Activated CD8-positive, alpha-beta T cell treated with anti-CD3 and anti-CD28 coated beads for 36 hours (primary cell): ENCODE measurements around the gene RBBP4. TPM values are rescaled to one million over a fixed set of nuclear protein-coding genes. Genes with fewer than 3 reads are reported as not detected.

Experiments used
- ATAC-seq: fragments of 200-7000 bp; cut with Tn5 transposase; one replicate; pipeline ENCODE4 v1.10.0; 2021; ENCODE audit warnings: mild to moderate bottlenecking, moderate library complexity
- CTCF ChIA-PET: fragments of 350-600 bp; sonication (Branson Sonifier 250); formaldehyde crosslinking; loops from one replicate; lab custom pipeline; 2021; ENCODE audit warnings: antibody characterized with exemption; lab: Charles Lee
- POLR2A ChIA-PET: fragments of 350-600 bp; sonication (Branson Sonifier 250); formaldehyde crosslinking; loops from one replicate; lab custom pipeline; 2021; ENCODE audit warnings: antibody characterized with exemption; lab: Charles Lee
- DNase-seq: peaks from one replicate; pipeline ENCODE4 v3.0.0-alpha.2; 2020
- H3K27ac Mint-ChIP-seq: one replicate; pipeline ENCODE4 v1.8.0; 2021; ENCODE audit warnings: mild to moderate bottlenecking, mixed read lengths
- H3K27me3 Mint-ChIP-seq: one replicate; pipeline ENCODE4 v1.8.0; 2021; ENCODE audit warnings: mixed read lengths
- H3K36me3 Mint-ChIP-seq: one replicate; pipeline ENCODE4 v1.8.0; 2021; ENCODE audit warnings: low read depth, mixed read lengths
- H3K4me1 Mint-ChIP-seq: one replicate; pipeline ENCODE4 v1.8.0; 2021; ENCODE audit warnings: low read depth, mixed read lengths
- H3K4me3 Mint-ChIP-seq: one replicate; pipeline ENCODE4 v1.8.0; 2021; ENCODE audit warnings: mild to moderate bottlenecking, moderate library complexity, mixed read lengths
- H3K9me3 Mint-ChIP-seq: one replicate; pipeline ENCODE4 v1.8.0; 2021; ENCODE audit warnings: mixed read lengths
- CTCF ChIP-seq: fragments of 200-600 bp; IDR thresholded peaks from one replicate; pipeline ENCODE4 v1.8.0; 2022; ENCODE audit warnings: antibody characterized with exemption, mild to moderate bottlenecking
- intact Hi-C: fragments of 100-400 bp; cut with micrococcal nuclease; formaldehyde crosslinking; loops from one replicate; pipeline ENCODE4 v1.10.0; 2022
- total RNA-seq, 2 experiments: library from RNA; stranded (reverse); gene quantifications; one replicate each; pipeline ENCODE4 v1.2.3, GENCODE V29; 2021

The RBBP4 gene
- total RNA-seq, 2 experiments from 2014 or later = 308 to 318 TPM

GRCh38 chr1:32611859-32612188, 39.2 kb upstream of the RBBP4 start:
- ChIA-PET CTCF (no interaction called here), POLR2A (interaction anchor here (0.6 kb wide), 1 partner anchor 12 kb away, joined by 3 read pairs; no protein-coding TSS in a partner anchor)
- H3K4me1 Mint-ChIP-seq = peaks cover 2% of the 10 kb centered on the region
- intact Hi-C loops = no loop called here
- H3K4me3 Mint-ChIP-seq = peak overlapping the region; percentile 69
- no peaks in the 10 kb centered on the region for H3K36me3 Mint-ChIP-seq
- no peak for DNase-seq
- H3K27me3 Mint-ChIP-seq = no peaks in the 10 kb centered on the region
- no peak overlapping the region for H3K27ac Mint-ChIP-seq
- no peaks in the 10 kb centered on the region for H3K9me3 Mint-ChIP-seq
- ATAC-seq = no peak
- no peak for TF ChIP-seq CTCF

GRCh38 chr1:32612189-32612881, 38.7 kb upstream of the RBBP4 start:
- ATAC-seq (peak; percentile 95), DNase-seq (peak; percentile 64)
- Mint-ChIP-seq H3K27me3 (no peaks in the 10 kb centered on the region), H3K27ac (no peak overlapping the region), H3K36me3 (no peaks in the 10 kb centered on the region), H3K4me3 (peak overlapping the region; percentile 69), H3K9me3 (no peaks in the 10 kb centered on the region), H3K4me1 (peaks cover 2% of the 10 kb centered on the region)
- CTCF ChIA-PET = no interaction called here
- TF ChIP-seq CTCF = peak; percentile 25
- intact Hi-C loops = no loop called here
- POLR2A ChIA-PET = interaction anchor here (0.6 kb wide), 1 partner anchor 11 kb away, joined by 3 read pairs; no protein-coding TSS in a partner anchor

DNA sequence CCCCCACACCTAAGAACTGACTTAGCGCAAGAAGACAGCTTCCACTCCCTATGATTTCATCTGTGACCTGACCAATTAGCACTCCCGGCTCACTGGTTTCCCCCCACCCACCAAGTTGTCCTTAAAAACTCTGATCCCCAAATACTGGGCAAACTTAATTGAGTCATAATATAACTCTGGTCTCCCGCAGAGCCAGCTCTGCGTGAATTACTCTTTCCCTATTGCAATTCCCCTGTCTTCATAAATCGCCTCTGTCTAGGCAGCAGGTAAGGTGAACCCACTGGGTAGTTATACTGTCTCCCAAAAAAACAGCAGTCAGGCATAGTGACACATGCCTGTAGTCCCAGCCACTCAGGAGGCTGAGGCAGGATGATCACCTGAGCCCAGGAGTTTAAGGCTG, 37.5 kb upstream of the RBBP4 start:
- no peak for DNase-seq
- CTCF ChIA-PET = no interaction called here
- Mint-ChIP-seq H3K4me3 (no peak overlapping the region), H3K9me3 (no peaks in the 10 kb centered on the region), H3K27ac (no peak overlapping the region), H3K4me1 (peaks cover 2% of the 10 kb centered on the region), H3K36me3 (no peaks in the 10 kb centered on the region), H3K27me3 (no peaks in the 10 kb centered on the region)
- intact Hi-C loops = no loop called here
- no peak for ATAC-seq
- POLR2A ChIA-PET = interaction anchor here (1.0 kb wide), 1 partner anchor 9 kb away, joined by 3 read pairs; no protein-coding TSS in a partner anchor
- TF ChIP-seq CTCF = no peak

DNA sequence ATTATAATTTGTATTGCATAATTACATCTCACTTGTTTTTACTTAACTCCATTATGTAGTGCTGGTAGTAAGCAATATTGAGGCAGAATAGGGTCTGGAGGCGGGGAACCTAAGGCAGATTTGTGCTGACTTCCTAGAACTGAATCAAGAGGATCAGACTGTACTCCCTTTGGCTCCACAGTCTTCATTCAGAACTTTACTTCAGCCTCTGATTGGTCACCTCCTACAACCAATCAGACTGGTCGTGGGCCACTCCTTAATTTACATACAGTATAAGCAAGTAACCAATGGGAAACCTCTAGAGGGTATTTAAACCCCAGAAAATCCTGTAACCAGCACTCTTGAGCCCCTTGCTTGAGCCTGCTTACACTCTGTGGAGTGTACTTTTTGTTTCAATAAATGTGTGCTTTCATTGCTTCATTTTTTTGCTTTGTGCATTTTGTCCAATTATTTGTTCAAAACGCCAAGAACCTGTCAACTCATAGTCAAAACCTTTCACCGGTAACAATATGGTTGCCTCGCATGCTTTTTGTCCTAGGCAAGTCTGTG, 32.3 kb upstream of the RBBP4 start:
- peaks cover 19% of the 10 kb centered on the region for H3K4me1 Mint-ChIP-seq
- H3K27me3 Mint-ChIP-seq = no peaks in the 10 kb centered on the region
- POLR2A ChIA-PET = interaction anchor here (1.3 kb wide), 1 partner anchor 19 kb away, joined by 3 read pairs; no protein-coding TSS in a partner anchor
- H3K4me3 Mint-ChIP-seq = no peak overlapping the region
- no peak for TF ChIP-seq CTCF
- intact Hi-C loops = no loop called here
- no peak for DNase-seq
- no peak for ATAC-seq
- no peaks in the 10 kb centered on the region for H3K9me3 Mint-ChIP-seq
- no peak overlapping the region for H3K27ac Mint-ChIP-seq
- peaks cover 30% of the 10 kb centered on the region for H3K36me3 Mint-ChIP-seq
- CTCF ChIA-PET = no interaction called here
